ENCODE results near the gene HPCAL1.

- TF ChIP-seq CTCF (IDR thresholded peaks at IDR 0.05) (peak in 2 of 4 experiments; percentile 9 to 25), POLR2A (IDR thresholded peaks at IDR 0.05) (no peak)
These were observed 144.7 kb downstream of the HPCAL1 start for GRCh38 chr2:10447300-10447894.
